Suprapubic skin (tissue), 4 donors: Measurements from ENCODE around the gene CTNNA3.

ENCODE experiments used
- CTCF ChIP-seq, 2 donors: fragments of 200-600 bp in 1 of 2; fragments of 450-650 bp in 1 of 2; sonication (generic) in 1 of 2; IDR thresholded peaks; one replicate each; pipeline ENCODE4 v1.5.1; 2016 to 2019; ENCODE audit warnings: antibody characterized with exemption in 2 of 2, mild to moderate bottlenecking in 1 of 2, moderate library complexity in 1 of 2
- EP300 ChIP-seq: sonication (generic); formaldehyde crosslinking; IDR thresholded peaks from one replicate; pipeline ENCODE4 v1.6.1; 2017; ENCODE audit warnings: antibody characterized with exemption
- POLR2A ChIP-seq, 2 donors: fragments of 450-650 bp; IDR thresholded peaks; one replicate each; pipeline ENCODE4 v1.6.1; 2017; ENCODE audit warnings: antibody characterized with exemption in 2 of 2, mild to moderate bottlenecking in 2 of 2, moderate library complexity in 2 of 2
- POLR2AphosphoS5 ChIP-seq, 3 donors: sonication (generic); formaldehyde crosslinking; IDR thresholded peaks; one replicate each; pipeline ENCODE4 v1.6.1; 2017; ENCODE audit warnings: antibody characterized with exemption in 3 of 3

GRCh38 chr10:66265398-66265797, 1430.6 kb downstream of the CTNNA3 start:
- TF ChIP-seq CTCF (IDR thresholded peaks at IDR 0.05) (no peak), POLR2A (IDR thresholded peaks at IDR 0.05) (no peak), POLR2AphosphoS5 (IDR thresholded peaks at IDR 0.05) (no peak), EP300 (no peak)
